Endothelial cell (in vitro differentiated cells): Measurements from ENCODE around the gene FOLR1. TPM values are rescaled to one million over a fixed set of nuclear protein-coding genes. Genes with fewer than 3 reads are reported as not detected.

Source experiments
- DNase-seq: peaks from one replicate; pipeline ENCODE4 v3.0.0; 2021; ENCODE audit warnings: low spot score
- H3K27ac Mint-ChIP-seq: one replicate; pipeline ENCODE4 v1.8.0; 2021; ENCODE audit warnings: mixed read lengths, inconsistent platforms; ENCODE audit not compliant: unreplicated experiment
- H3K27me3 Mint-ChIP-seq: one replicate; pipeline ENCODE4 v1.8.0; 2021; ENCODE audit warnings: mild to moderate bottlenecking, moderate library complexity, mixed read lengths, inconsistent platforms; ENCODE audit not compliant: unreplicated experiment
- H3K36me3 Mint-ChIP-seq: one replicate; pipeline ENCODE4 v1.8.0; 2021; ENCODE audit warnings: mild to moderate bottlenecking, low read depth, mixed read lengths, inconsistent platforms; ENCODE audit not compliant: unreplicated experiment
- H3K4me1 Mint-ChIP-seq: one replicate; pipeline ENCODE4 v1.8.0; 2021; ENCODE audit warnings: mild to moderate bottlenecking, mixed read lengths, inconsistent platforms; ENCODE audit not compliant: unreplicated experiment
- H3K4me3 Mint-ChIP-seq: one replicate; pipeline ENCODE4 v1.8.0; 2021; ENCODE audit warnings: mild to moderate bottlenecking, mixed read lengths, inconsistent platforms; ENCODE audit not compliant: unreplicated experiment
- H3K9me3 Mint-ChIP-seq: one replicate; pipeline ENCODE4 v1.8.0; 2021; ENCODE audit warnings: mixed read lengths, inconsistent platforms; ENCODE audit not compliant: unreplicated experiment
- total RNA-seq: library from RNA; stranded (reverse); fragmentation: NEBNext Ultra II Directional; extraction: Animal tissue kit (Norgen Biotek cat#: 25700); gene quantifications from one replicate; pipeline ENCODE4 v1.2.1, GENCODE V29; 2021; ENCODE audit not compliant: unreplicated experiment
- TF ChIP-seq, protein P1 (sequence below): fragments of 200-600 bp; sonication (generic); IDR thresholded peaks from one replicate; pipeline ENCODE4 v1.5.0; 2021; ENCODE audit warnings: antibody characterized with exemption; ENCODE audit not compliant: unreplicated experiment

The FOLR1 gene
- total RNA-seq, 1 donor from 2014 or later: not detected

DNA sequence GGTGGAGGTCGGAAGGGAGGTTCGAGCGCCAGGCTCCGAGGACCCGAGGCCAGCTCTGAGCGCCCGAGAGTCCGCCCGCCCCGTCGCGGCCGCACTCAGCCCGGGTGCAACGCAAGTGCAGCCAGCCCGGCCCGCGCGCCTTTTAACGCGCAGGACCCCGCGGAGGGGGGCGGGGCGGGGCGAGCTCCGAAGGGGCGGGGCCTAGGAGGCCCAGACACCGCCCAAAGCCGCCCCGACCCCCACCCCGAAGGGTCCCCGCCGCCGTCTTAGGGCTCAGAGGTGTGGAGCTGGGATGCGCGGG is 52.1 kb downstream of the FOLR1 start, which contains the start of gene PHOX2A:
PHOX2A (minus strand) TSS at position 117 of the 301 bp plus-strand sequence. CDS start 172 bp downstream, outside the sequence.
- TF ChIP-seq, protein P1, sequence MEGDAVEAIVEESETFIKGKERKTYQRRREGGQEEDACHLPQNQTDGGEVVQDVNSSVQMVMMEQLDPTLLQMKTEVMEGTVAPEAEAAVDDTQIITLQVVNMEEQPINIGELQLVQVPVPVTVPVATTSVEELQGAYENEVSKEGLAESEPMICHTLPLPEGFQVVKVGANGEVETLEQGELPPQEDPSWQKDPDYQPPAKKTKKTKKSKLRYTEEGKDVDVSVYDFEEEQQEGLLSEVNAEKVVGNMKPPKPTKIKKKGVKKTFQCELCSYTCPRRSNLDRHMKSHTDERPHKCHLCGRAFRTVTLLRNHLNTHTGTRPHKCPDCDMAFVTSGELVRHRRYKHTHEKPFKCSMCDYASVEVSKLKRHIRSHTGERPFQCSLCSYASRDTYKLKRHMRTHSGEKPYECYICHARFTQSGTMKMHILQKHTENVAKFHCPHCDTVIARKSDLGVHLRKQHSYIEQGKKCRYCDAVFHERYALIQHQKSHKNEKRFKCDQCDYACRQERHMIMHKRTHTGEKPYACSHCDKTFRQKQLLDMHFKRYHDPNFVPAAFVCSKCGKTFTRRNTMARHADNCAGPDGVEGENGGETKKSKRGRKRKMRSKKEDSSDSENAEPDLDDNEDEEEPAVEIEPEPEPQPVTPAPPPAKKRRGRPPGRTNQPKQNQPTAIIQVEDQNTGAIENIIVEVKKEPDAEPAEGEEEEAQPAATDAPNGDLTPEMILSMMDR: no peak
- H3K4me3 Mint-ChIP-seq: peak within 1 kb of the TSS; percentile 83

DNA sequence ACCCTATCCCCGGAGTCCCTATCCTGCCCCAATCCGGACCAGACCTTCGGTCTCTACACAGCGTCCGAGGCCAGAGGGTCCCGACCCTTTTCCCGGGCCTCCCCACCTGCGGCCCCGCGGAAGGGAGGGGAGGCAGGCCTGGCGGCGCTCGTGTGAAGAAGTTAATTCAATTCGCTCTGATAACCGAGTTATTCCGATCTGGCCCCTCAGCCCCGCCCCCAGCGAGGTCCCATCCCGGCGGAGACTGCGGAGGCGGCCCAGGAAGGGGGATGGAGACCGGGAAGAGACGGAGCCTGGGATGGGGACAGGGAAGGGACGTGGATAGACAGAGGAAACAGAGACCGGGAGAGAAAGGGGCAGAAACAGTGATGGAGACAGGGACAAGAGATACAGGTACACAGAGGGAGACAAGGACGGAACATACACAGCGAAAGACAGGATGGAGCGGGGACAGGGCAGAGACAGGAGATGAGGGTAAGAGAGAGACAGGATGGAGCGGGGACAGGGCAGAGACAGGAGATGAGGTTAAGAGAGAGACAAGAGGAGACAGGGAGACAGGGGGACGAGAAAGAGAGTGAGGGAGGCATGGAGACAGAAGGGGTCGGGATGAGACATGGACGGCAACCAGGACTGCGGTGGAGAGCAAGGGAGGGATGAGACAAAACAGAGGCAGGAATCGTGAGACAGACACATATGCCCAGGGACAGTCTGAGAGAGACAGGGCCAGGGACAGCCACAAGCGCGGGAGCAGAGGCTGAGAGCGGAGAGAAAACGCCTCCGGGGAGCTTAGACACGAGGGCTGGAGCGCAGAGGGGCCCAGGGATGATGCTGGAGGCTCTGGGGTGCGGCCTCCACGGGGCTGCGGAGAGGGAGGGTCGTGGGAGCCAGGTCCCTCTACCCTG is 52.7 kb downstream of the FOLR1 start:
- DNase-seq: no peak
- Mint-ChIP-seq H3K9me3 (no peaks in the 10 kb centered on the region), H3K27me3 (peaks cover 23% of the 10 kb centered on the region), H3K36me3 (peaks cover 3% of the 10 kb centered on the region), H3K27ac (no peak overlapping the region), H3K4me3 (peak overlapping the region; percentile 83), H3K4me1 (peaks cover 16% of the 10 kb centered on the region)
- TF ChIP-seq, protein P1: no peak

More for the DNA sequence above, 52.1 kb downstream of the FOLR1 start, which contains the start of gene PHOX2A:
- Mint-ChIP-seq H3K36me3 (peaks cover 3% of the 10 kb centered on the region), H3K27ac (no peak within 1 kb of the TSS), H3K27me3 (peaks cover 27% of the 10 kb centered on the region), H3K9me3 (no peaks in the 10 kb centered on the region), H3K4me1 (peaks cover 19% of the 10 kb centered on the region)
- no peak for DNase-seq

DNA sequence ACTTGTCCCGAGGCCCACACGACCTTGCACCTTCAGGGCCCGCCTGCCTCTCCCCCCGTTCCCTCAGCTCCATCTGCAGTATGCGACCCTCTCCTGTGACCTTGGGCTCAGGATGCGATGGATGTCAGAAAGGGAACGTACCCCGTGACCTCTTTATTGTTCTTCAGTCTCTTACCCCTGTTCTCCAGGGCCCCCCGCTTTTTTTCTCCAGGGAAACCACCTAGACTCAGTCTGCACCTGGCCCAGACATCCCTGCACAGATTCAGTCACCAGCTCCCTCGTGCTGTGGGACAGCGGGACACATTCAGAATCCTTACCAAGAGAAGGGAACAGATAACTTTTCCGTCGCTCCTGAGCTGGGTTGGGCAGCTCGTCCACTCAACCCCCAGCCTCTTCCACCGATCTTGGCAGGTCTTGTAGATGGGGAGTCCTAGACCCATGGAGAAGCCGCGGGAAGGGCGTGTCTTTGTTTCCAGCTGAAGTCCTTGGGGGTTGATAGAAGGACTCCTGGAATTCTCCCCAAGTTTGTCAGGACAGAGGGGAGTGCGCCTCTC is 53.4 kb downstream of the FOLR1 start:
- Mint-ChIP-seq H3K9me3 (no peaks in the 10 kb centered on the region), H3K27me3 (peaks cover 21% of the 10 kb centered on the region), H3K4me1 (peaks cover 15% of the 10 kb centered on the region), H3K36me3 (peaks cover 3% of the 10 kb centered on the region), H3K27ac (no peak overlapping the region), H3K4me3 (no peak overlapping the region)
- TF ChIP-seq, protein P1: no peak
- DNase-seq: no peak

Other genes with a start within 250 kb of the FOLR1 start
- gene IL18BP, start 193.2 kb upstream of the FOLR1 start, total RNA-seq: 17.7 TPM
- 173 TPM for gene NUMA1, start 111.6 kb upstream of the FOLR1 start, total RNA-seq
- gene LRRC51, start 111.3 kb upstream of the FOLR1 start, total RNA-seq: 5.8 TPM
- gene LAMTOR1, start 88.8 kb upstream of the FOLR1 start, total RNA-seq: 105 TPM
- not detected for gene TOMT, start 86.2 kb upstream of the FOLR1 start, total RNA-seq
- gene ANAPC15, start 79.4 kb upstream of the FOLR1 start, total RNA-seq: 36.5 TPM
- not detected for gene FOLR3, start 56.4 kb upstream of the FOLR1 start, total RNA-seq
- not detected for gene FOLR2, start 24.7 kb downstream of the FOLR1 start, total RNA-seq
- 168 TPM for gene INPPL1, start 32.6 kb downstream of the FOLR1 start, total RNA-seq
- gene PHOX2A, start 52.0 kb downstream of the FOLR1 start, total RNA-seq: not detected
- 23.2 TPM for gene CLPB, start 242.4 kb downstream of the FOLR1 start, total RNA-seq